Endothelial cell of umbilical vein (primary cell): ENCODE measurements around the gene TOMM34. TPM values are rescaled to one million over a fixed set of nuclear protein-coding genes. Genes with fewer than 3 reads are reported as not detected.

Experiments used
- BruUV-seq: library from RNA; stranded (reverse); fragments of 400-500 nt; replicated peaks from 2 replicates; lab custom pipeline; 2021; lab: Mats Ljungman, UMichigan
- CTCF ChIA-PET: fragments of 300-600, 350-600 bp; sonication (Branson Sonifier 250); formaldehyde crosslinking; loops from one replicate; lab custom pipeline; 2021; ENCODE audit warnings: antibody characterized with exemption, inconsistent platforms; lab: Charles Lee
- POLR2A ChIA-PET: fragments of 300-600, 350-600 bp; sonication (Branson Sonifier 250); formaldehyde crosslinking; loops from one replicate; lab custom pipeline; 2021; ENCODE audit warnings: antibody characterized with exemption, inconsistent platforms; lab: Charles Lee
- DNase-seq: peaks from one replicate; pipeline ENCODE4 v3.0.0-alpha.2; 2011; ENCODE audit warnings: low read depth, low spot score
- FAIRE-seq: peaks from 2 replicates; lab custom pipeline; 2011; peaks lifted over from hg19 to GRCh38; lab: Jason Lieb, UNC
- H2AFZ ChIP-seq: 2 replicates; pipeline ENCODE4 v1.6.0; 2012; ENCODE audit warnings: low read depth, low read length, control low read depth, inconsistent platforms
- H3K27ac ChIP-seq: 2 replicates; pipeline ENCODE4 v1.5.1; 2011; ENCODE audit warnings: low read depth, mild to moderate bottlenecking, control low read depth, low read length, moderate library complexity; ENCODE audit not compliant: insufficient read depth
- H3K27me3 ChIP-seq, 2 experiments: 2 replicates each; pipeline versions ENCODE4 v1.6.0 to v1.6.1; 2011; ENCODE audit warnings: low read length in 2 of 2, mixed read lengths in 1 of 2; ENCODE audit not compliant: control insufficient read depth in 2 of 2, insufficient read depth in 2 of 2
- H3K36me3 ChIP-seq, 2 experiments: 2 replicates in 1 of 2; 3 replicates in 1 of 2; pipeline ENCODE4 v1.5.1; 2011; ENCODE audit warnings: low read length in 2 of 2, mild to moderate bottlenecking in 1 of 2, moderate library complexity in 1 of 2; ENCODE audit not compliant: control insufficient read depth in 2 of 2, insufficient read depth in 2 of 2; ENCODE audit errors: extremely low read depth in 1 of 2
- H3K4me1 ChIP-seq: 3 replicates; pipeline ENCODE4 v1.5.1; 2011; ENCODE audit warnings: mild to moderate bottlenecking, low read length; ENCODE audit not compliant: control insufficient read depth, insufficient read depth; ENCODE audit errors: extremely low read depth
- H3K4me2 ChIP-seq: 2 replicates; pipeline ENCODE4 v1.6.1; 2011; ENCODE audit warnings: low read length, control low read depth, mixed read lengths; ENCODE audit not compliant: insufficient read depth
- H3K4me3 ChIP-seq, 3 experiments: fragments of 200-600 bp in 1 of 3; sonication (generic), shearing (Covaris generic) in 1 of 3; replicated peaks in 1 of 3; 2 replicates each; pipeline ENCODE4 v1.5.1; 2011 to 2016; ENCODE audit warnings: control low read depth in 3 of 3, low read length in 3 of 3, mild to moderate bottlenecking in 2 of 3, inconsistent platforms in 1 of 3, low read depth in 1 of 3, moderate library complexity in 1 of 3; ENCODE audit not compliant: insufficient read depth in 1 of 3
- H3K79me2 ChIP-seq: 2 replicates; pipeline ENCODE4 v1.6.0; 2012; ENCODE audit warnings: low read length, inconsistent platforms; ENCODE audit not compliant: control insufficient read depth, insufficient read depth
- H3K9ac ChIP-seq: replicated peaks from 2 replicates; pipeline ENCODE3; 2011; ENCODE audit warnings: low read length, control low read depth; ENCODE audit not compliant: insufficient read depth; ENCODE audit errors: extremely low read depth
- H3K9me1 ChIP-seq: replicated peaks from 3 replicates; pipeline ENCODE4 v1.6.0; 2011; ENCODE audit warnings: mild to moderate bottlenecking, low read length; ENCODE audit not compliant: control insufficient read depth, insufficient read depth; ENCODE audit errors: extremely low read depth
- H3K9me3 ChIP-seq: replicated peaks from 2 replicates; pipeline ENCODE4 v1.5.1; 2012; ENCODE audit warnings: low read length, inconsistent platforms; ENCODE audit not compliant: control insufficient read depth, insufficient read depth
- H4K20me1 ChIP-seq: replicated peaks from 2 replicates; pipeline ENCODE3; 2011; ENCODE audit warnings: mild to moderate bottlenecking, low read length; ENCODE audit not compliant: control insufficient read depth, insufficient read depth; ENCODE audit errors: extremely low read depth
- EZH2 ChIP-seq: IDR thresholded peaks from 2 replicates; pipeline ENCODE4 v1.6.1; 2012; ENCODE audit warnings: borderline replicate concordance, low read depth, mild to moderate bottlenecking, moderate library complexity, low read length, inconsistent platforms; ENCODE audit not compliant: severe bottlenecking
- FOS ChIP-seq: IDR thresholded peaks from 2 replicates; pipeline ENCODE4 v1.6.1; 2011; ENCODE audit warnings: mild to moderate bottlenecking, low read length, moderate library complexity, borderline replicate concordance; ENCODE audit not compliant: insufficient read depth
- GATA2 ChIP-seq: IDR thresholded peaks from 2 replicates; pipeline ENCODE4 v1.7.0; 2011; ENCODE audit warnings: low read depth, mild to moderate bottlenecking, moderate library complexity, mixed read lengths, low read length; ENCODE audit not compliant: insufficient read length, insufficient read depth
- JUN ChIP-seq: IDR thresholded peaks from 2 replicates; pipeline ENCODE4 v1.6.1; 2011; ENCODE audit warnings: borderline replicate concordance, low read depth; ENCODE audit not compliant: insufficient read length, insufficient read depth
- MYC ChIP-seq: IDR thresholded peaks from one replicate; pipeline ENCODE4 v1.6.1; 2011; ENCODE audit warnings: mild to moderate bottlenecking, low read depth, low read length
- POLR2A ChIP-seq: IDR thresholded peaks from 2 replicates; pipeline ENCODE4 v1.6.1; 2012; ENCODE audit warnings: low read depth, mild to moderate bottlenecking, control low read depth, low read length
- POLR2AphosphoS5 ChIP-seq: IDR thresholded peaks from 2 replicates; pipeline ENCODE4 v1.6.1; 2012; ENCODE audit warnings: low read depth, mild to moderate bottlenecking, control low read depth, low read length, moderate library complexity; ENCODE audit not compliant: insufficient read depth
- dilution Hi-C: fragments of 300-500 bp; cut with MboI; formaldehyde crosslinking; loops from one replicate; pipeline ENCODE4 v1.15.0; 2019; ENCODE audit warnings: low sequenced_read_pairs; ENCODE audit not compliant: extremely low pct_ligation_motif_present
- intact Hi-C: fragments of 100-400 bp; cut with micrococcal nuclease; formaldehyde crosslinking; loops from one replicate; pipeline ENCODE4 v1.10.0; 2022
- polyA plus RNA-seq, 4 experiments: library from polyadenylated mRNA; depleted of rRNA in 3 of 4; stranded (reverse) in 3 of 4; unstranded in 1 of 4; fragments of >200 nt; gene quantifications; 2 replicates each; pipeline versions ENCODE4 v1.2.1 to v1.2.3, GENCODE V29; 2011 to 2012; ENCODE audit warnings: missing spikeins in 1 of 4
- total RNA-seq: library from RNA; stranded (reverse); gene quantifications from 2 replicates; pipeline ENCODE4 v1.2.3, GENCODE V29; 2021
- TF ChIP-seq, protein P1 (sequence below): IDR thresholded peaks from 2 replicates; pipeline ENCODE4 v1.6.1; 2011; ENCODE audit not compliant: insufficient read depth, insufficient read length
- TF ChIP-seq, protein P2 (sequence below), 2 donors: IDR thresholded peaks; 1 replicate in 1 of 2; 2 replicates in 1 of 2; pipeline ENCODE4 v1.5.1; 2011; ENCODE audit warnings: low read length in 2 of 2, mild to moderate bottlenecking in 2 of 2, moderate library complexity in 2 of 2, control low read depth in 1 of 2, inconsistent platforms in 1 of 2, low read depth in 1 of 2; ENCODE audit not compliant: insufficient read depth in 1 of 2; ENCODE audit errors: extremely low read depth in 1 of 2

TOMM34 gene
- total and polyA plus RNA-seq, 2 donors (not counting 3 experiments of a cell fraction or from before 2014, with no cell fraction given), result 36.3 to 44.2 TPM

DNA sequence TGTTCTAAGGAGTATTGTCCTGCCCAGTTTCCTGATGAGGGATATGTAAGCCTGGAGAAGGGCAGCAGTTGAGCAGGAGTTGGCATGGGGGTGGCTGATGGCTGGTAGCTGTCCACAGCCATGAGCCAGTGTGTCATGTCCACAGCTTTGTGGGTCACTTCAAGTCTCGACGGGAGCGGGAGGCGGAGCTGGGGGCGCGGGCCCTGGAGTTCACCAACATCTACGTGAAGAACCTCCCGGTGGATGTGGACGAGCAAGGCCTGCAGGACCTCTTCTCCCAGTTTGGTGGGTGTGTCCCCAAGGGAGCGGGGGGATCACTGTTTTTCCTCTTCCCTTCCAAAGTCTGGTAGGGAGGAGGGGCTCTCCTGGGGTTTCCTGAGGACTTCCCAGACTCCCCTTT lies 41.4 kb downstream of the TOMM34 start:
- H3K4me1 ChIP-seq, result no peaks in the 10 kb centered on the region
- H3K9me3 ChIP-seq, result no peaks in the 10 kb centered on the region
- no peaks in the 10 kb centered on the region for H3K9me1 ChIP-seq
- no TSS peak for BruUV-seq
- TF ChIP-seq EZH2 (no peak), FOS (no peak), MYC (no peak), POLR2AphosphoS5 (no peak), POLR2A (no peak), JUN (no peak), GATA2 (no peak)
- TF ChIP-seq, protein P1, sequence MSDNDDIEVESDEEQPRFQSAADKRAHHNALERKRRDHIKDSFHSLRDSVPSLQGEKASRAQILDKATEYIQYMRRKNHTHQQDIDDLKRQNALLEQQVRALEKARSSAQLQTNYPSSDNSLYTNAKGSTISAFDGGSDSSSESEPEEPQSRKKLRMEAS, result no peak
- TF ChIP-seq, protein P2, sequence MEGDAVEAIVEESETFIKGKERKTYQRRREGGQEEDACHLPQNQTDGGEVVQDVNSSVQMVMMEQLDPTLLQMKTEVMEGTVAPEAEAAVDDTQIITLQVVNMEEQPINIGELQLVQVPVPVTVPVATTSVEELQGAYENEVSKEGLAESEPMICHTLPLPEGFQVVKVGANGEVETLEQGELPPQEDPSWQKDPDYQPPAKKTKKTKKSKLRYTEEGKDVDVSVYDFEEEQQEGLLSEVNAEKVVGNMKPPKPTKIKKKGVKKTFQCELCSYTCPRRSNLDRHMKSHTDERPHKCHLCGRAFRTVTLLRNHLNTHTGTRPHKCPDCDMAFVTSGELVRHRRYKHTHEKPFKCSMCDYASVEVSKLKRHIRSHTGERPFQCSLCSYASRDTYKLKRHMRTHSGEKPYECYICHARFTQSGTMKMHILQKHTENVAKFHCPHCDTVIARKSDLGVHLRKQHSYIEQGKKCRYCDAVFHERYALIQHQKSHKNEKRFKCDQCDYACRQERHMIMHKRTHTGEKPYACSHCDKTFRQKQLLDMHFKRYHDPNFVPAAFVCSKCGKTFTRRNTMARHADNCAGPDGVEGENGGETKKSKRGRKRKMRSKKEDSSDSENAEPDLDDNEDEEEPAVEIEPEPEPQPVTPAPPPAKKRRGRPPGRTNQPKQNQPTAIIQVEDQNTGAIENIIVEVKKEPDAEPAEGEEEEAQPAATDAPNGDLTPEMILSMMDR (IDR thresholded peaks at IDR 0.05; ENCODE audit: extremely low read depth in 1 of 2, insufficient read depth in 1 of 2, low read depth in 1 of 2, low read length in 2 of 2), result no peak
- H4K20me1 ChIP-seq, result no peaks in the 10 kb centered on the region
- H3K27ac ChIP-seq, result no peak overlapping the region
- POLR2A ChIA-PET, result no interaction called here
- H3K9ac ChIP-seq, result no peak overlapping the region
- dilution Hi-C loops (no loop called here), intact Hi-C loops (no loop called here)
- no peak overlapping the region for H2AFZ ChIP-seq
- no peak for FAIRE-seq
- no peaks in the 10 kb centered on the region for H3K27me3 ChIP-seq
- no peak overlapping the region for H3K4me3 ChIP-seq
- no peaks in the 10 kb centered on the region for H3K36me3 ChIP-seq
- no peaks in the 10 kb centered on the region for H3K79me2 ChIP-seq
- DNase-seq, result no peak
- CTCF ChIA-PET, result no interaction called here
- H3K4me2 ChIP-seq, result no peak overlapping the region
